Activated CD8-positive, alpha-beta T cell treated with anti-CD3 and anti-CD28 coated beads, Interleukin-2, amount 10 ng/mL, durations not matched to agents 7 days and 5 days (primary cell): Measurements from ENCODE around the gene DUSP28. TPM values are rescaled to one million over a fixed set of nuclear protein-coding genes. Genes with fewer than 3 reads are reported as not detected.
"Not testable (repeated sequence)": the region's sequence is repeated elsewhere in the genome, so short reads cannot be mapped to it uniquely, and the experiment has no call there.

Experiments
- ATAC-seq: fragments of 150-1000 bp; cut with Tn5 transposase; one replicate; pipeline ENCODE4 v1.10.0; 2021; ENCODE audit warnings: moderate library complexity
- CTCF ChIA-PET: fragments of 350-600 bp; sonication (Branson Sonifier 250); formaldehyde crosslinking; loops from one replicate; lab custom pipeline; 2021; ENCODE audit warnings: antibody characterized with exemption; lab: Charles Lee
- POLR2A ChIA-PET: fragments of 350-600 bp; sonication (Branson Sonifier 250); formaldehyde crosslinking; loops from one replicate; lab custom pipeline; 2021; ENCODE audit warnings: antibody characterized with exemption; lab: Charles Lee
- DNase-seq: peaks from one replicate; pipeline ENCODE4 v3.0.0-alpha.2; 2020
- H3K27ac Mint-ChIP-seq: one replicate; pipeline ENCODE4 v1.8.0; 2021; ENCODE audit warnings: mild to moderate bottlenecking, mixed read lengths
- H3K27me3 Mint-ChIP-seq: one replicate; pipeline ENCODE4 v1.8.0; 2021; ENCODE audit warnings: low read depth, mixed read lengths
- H3K36me3 Mint-ChIP-seq: one replicate; pipeline ENCODE4 v1.8.0; 2021; ENCODE audit warnings: low read depth, mixed read lengths
- H3K4me1 Mint-ChIP-seq: one replicate; pipeline ENCODE4 v1.8.0; 2021; ENCODE audit warnings: low read depth, mixed read lengths
- H3K4me3 Mint-ChIP-seq: one replicate; pipeline ENCODE4 v1.8.0; 2021; ENCODE audit warnings: mild to moderate bottlenecking, mixed read lengths
- H3K9me3 Mint-ChIP-seq: one replicate; pipeline ENCODE4 v1.8.0; 2022; ENCODE audit warnings: mixed read lengths; ENCODE audit not compliant: insufficient read depth
- total RNA-seq, 2 experiments: library from RNA; stranded (reverse); gene quantifications; one replicate each; pipeline ENCODE4 v1.2.3, GENCODE V29; 2021

DUSP28 gene
- total RNA-seq, 2 experiments from 2014 or later = 6.8 to 8.1 TPM

DNA sequence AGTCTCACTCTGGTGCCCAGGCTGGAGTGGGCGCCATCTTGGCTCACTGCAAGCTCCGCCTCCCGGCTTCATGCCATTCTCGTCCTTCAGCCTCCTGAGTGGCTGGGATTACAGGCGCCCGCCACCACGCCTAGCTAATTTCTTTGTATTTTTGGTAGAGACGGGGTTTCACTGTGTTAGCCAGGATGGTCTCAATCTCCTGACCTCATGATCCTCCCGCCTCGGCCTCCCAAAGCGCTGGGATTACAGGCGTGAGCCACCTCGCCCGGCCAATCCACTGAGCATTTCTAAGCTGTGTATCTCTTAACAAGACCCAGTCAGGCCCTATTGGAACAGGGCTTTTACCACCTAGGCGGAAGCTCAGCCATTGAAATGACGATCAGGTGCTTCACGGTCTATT, 3.1 kb downstream of the DUSP28 start:
- DNase-seq = peak; percentile 10
- H3K36me3 Mint-ChIP-seq = peaks cover 53% of the 10 kb centered on the region
- ChIA-PET CTCF (interaction anchor here (3.9 to 7.8 kb wide), 4 partner anchors 17 to 59 kb away, joined by 25 to 119 read pairs (median 42); partner anchors contain the start of gene CAPN10), POLR2A (interaction anchor here (1.6 kb wide), 1 partner anchor 17 kb away, joined by 4 read pairs; no protein-coding TSS in a partner anchor)
- H3K27me3 Mint-ChIP-seq, H3K27ac Mint-ChIP-seq, ATAC-seq, H3K9me3 Mint-ChIP-seq: not testable (repeated sequence)
- peaks cover 77% of the 10 kb centered on the region for H3K4me1 Mint-ChIP-seq
- H3K4me3 Mint-ChIP-seq = peak overlapping the region; percentile 86

DNA sequence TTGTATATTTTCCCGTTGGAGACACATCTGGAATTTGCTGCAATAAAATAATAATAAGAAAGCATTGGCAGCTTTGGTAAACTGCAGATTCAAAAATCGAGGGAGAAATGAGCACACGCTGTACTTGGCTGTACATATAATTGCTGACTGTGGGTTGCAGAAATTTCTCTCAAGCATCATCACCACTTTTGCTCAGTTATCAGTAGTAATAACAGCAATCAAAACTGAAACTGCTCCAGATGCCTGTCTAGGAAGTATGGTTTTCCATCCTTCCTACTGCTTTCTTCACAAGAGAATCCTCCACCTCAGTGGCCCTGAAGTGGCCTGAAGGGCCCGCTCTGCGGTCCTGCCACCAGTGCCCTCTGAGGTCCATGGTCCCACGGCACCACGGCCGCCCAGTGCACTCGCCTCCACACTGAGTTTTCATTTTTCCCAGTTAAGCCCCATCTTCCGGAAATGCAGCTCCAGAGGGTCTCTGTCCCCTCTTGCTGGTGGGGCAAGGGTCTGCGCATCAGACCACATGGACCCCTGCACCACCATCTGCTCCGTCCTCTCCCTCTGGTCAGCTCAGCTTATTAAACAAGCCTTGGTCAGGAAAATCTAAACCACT, 3.9 kb downstream of the DUSP28 start:
- ATAC-seq = no peak
- Mint-ChIP-seq H3K4me3 (peak overlapping the region; percentile 86), H3K36me3 (peaks cover 45% of the 10 kb centered on the region), H3K9me3 (no peaks in the 10 kb centered on the region), H3K27ac (peak overlapping the region; percentile 97), H3K27me3 (no peaks in the 10 kb centered on the region), H3K4me1 (peaks cover 69% of the 10 kb centered on the region)
- DNase-seq = peak; percentile 21
- ChIA-PET CTCF (interaction anchor here (3.9 to 7.8 kb wide), 4 partner anchors 16 to 58 kb away, joined by 25 to 119 read pairs (median 42); partner anchors contain the start of gene CAPN10), POLR2A (interaction anchor here (1.6 to 4.2 kb wide), 3 partner anchors 16 to 57 kb away, joined by 4 to 53 read pairs (median 24); partner anchors contain the start of gene CAPN10)

- Mint-ChIP-seq H3K27me3 (no peaks in the 10 kb centered on the region), H3K9me3 (no peaks in the 10 kb centered on the region), H3K4me1 (peaks cover 68% of the 10 kb centered on the region), H3K27ac (peak overlapping the region; percentile 97), H3K4me3 (peak overlapping the region; percentile 86), H3K36me3 (peaks cover 44% of the 10 kb centered on the region)
- ATAC-seq = no peak
- CTCF ChIA-PET = interaction anchor here (1.0 to 7.8 kb wide), 9 partner anchors 13 to 1074 kb away, joined by 3 to 119 read pairs (median 11); partner anchors contain the start of gene CAPN10
- POLR2A ChIA-PET = interaction anchor here (0.6 to 4.2 kb wide), 8 partner anchors 15 to 1303 kb away, joined by 3 to 53 read pairs (median 7); partner anchors contain the start of gene CAPN10
- peak; percentile 59 for DNase-seq
These were observed 4.6 kb downstream of the DUSP28 start for GRCh38 chr2:240564561-240565332.

DNA sequence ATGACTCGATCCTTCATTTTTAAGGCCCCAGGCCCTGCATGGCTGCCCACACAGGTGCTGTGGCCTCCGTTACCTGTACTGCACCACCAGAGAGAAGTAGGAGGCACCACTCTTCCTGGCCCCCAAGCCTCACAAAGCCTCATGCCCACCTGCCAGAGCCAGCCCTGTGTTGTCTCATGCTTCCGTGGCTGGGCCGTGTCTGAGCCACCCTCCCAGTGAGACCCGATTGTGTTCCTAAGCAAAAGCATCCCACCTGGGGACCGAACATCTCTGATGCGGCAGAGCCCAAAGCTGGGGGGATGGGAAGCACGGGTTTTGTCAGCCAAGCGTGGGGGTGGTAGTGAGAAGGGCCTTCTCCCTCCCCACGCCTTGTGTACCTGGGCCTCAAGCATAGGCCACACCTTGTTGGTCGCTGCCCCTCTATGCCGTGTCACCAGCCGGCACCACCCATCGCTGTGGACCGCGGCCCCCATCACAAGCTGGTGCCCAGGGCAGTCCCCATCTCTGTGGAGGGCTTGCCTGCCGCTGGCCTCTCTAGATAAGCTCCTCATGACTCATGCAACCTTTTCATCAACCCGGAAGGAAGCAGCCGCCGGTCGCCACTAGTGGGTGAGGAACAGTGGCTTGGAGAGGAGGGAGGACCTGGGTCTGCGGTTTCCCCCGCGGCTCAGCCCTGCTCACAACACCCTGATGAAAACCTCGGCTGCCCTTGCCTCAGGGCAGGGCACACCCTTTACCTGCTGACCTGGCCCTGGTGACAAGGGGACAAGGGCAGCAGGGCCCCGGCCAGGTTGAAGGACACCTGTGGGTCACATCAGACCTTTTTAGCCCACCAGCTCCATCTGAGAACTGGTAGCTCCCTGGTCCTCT, 5.4 kb downstream of the DUSP28 start:
- Mint-ChIP-seq H3K4me1 (peaks cover 72% of the 10 kb centered on the region), H3K9me3 (no peaks in the 10 kb centered on the region), H3K27me3 (no peaks in the 10 kb centered on the region), H3K4me3 (peak overlapping the region; percentile 86), H3K27ac (peak overlapping the region; percentile 97), H3K36me3 (peaks cover 44% of the 10 kb centered on the region)
- ATAC-seq (peak; percentile 57), DNase-seq (peak; percentile 96)
- ChIA-PET CTCF (interaction anchor here (0.7 to 7.8 kb wide), 20 partner anchors 9 to 1073 kb away, joined by 3 to 119 read pairs (median 6); partner anchors contain the start of genes ANKMY1, CAPN10 and GPR35), POLR2A (interaction anchor here (0.5 to 4.2 kb wide), 10 partner anchors 9 to 1609 kb away, joined by 3 to 53 read pairs (median 6); partner anchors contain the start of gene CAPN10)

GRCh38 chr2:240566203-240567136, 6.3 kb downstream of the DUSP28 start:
- Mint-ChIP-seq H3K4me1 (peaks cover 77% of the 10 kb centered on the region), H3K9me3 (no peaks in the 10 kb centered on the region), H3K4me3 (peak overlapping the region; percentile 86), H3K36me3 (peaks cover 51% of the 10 kb centered on the region), H3K27ac (peak overlapping the region; percentile 97), H3K27me3 (no peaks in the 10 kb centered on the region)
- CTCF ChIA-PET = interaction anchor here (0.8 to 7.8 kb wide), 17 partner anchors 10 to 1072 kb away, joined by 3 to 119 read pairs (median 7); partner anchors contain the start of genes ANKMY1, CAPN10 and GPR35
- POLR2A ChIA-PET = interaction anchor here (1.3 to 4.2 kb wide), 7 partner anchors 10 to 60 kb away, joined by 4 to 53 read pairs (median 7); partner anchors contain the start of gene CAPN10
- DNase-seq (peak; percentile 98), ATAC-seq (peak; percentile 70)

- Mint-ChIP-seq H3K9me3 (no peaks in the 10 kb centered on the region), H3K27ac (peak overlapping the region; percentile 92), H3K4me3 (peak overlapping the region; percentile 83), H3K36me3 (peaks cover 45% of the 10 kb centered on the region), H3K27me3 (no peaks in the 10 kb centered on the region), H3K4me1 (peaks cover 74% of the 10 kb centered on the region)
- ChIA-PET POLR2A (interaction anchor here (0.7 to 4.2 kb wide), 4 partner anchors 13 to 1335 kb away, joined by 3 to 53 read pairs (median 16); partner anchors contain the start of gene CAPN10), CTCF (interaction anchor here (1.0 to 7.8 kb wide), 11 partner anchors 10 to 133 kb away, joined by 3 to 119 read pairs (median 15); partner anchors contain the start of genes ANKMY1, CAPN10 and GPR35)
- ATAC-seq (no peak), DNase-seq (peak; percentile 53)
These were observed 7.1 kb downstream of the DUSP28 start for GRCh38 chr2:240567137-240567871.

DNA sequence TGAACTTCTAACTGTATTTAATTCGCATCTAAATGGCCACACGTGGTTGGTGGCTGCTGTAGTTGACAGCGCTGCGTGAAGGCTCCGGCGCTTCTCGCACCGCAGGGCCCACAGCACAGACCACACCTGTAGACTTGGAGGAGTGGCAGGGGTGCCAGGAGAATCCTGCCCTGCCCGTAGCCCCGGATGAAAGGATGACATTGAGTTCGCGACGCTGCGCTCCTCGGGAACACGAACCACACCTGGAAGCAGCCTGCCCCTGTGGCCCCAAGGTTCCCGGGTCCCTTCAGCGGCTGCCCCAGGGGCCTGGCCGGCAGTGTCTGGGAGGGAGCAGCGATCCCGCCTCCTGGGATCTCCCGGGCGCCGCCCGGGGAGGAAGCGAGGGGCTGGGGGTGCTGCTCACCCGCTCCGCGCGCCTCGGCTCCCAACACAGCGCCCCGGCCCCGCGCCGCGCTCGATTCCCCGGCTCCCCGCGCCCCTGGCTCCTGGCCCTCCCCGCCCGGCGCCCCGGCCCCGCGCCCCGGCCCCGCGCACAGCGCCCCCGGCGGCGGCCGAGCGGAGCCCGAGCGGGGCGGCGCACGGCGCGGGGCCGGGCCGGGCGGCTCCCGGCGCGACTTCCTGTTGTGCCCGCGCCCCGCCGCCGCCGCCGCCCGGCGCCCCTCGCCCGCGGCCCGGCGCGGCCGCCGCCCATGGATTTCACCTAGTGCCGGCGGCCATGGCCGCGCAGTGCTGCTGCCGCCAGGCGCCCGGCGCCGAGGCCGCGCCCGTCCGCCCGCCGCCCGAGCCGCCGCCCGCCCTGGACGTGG, 7.9 kb downstream of the DUSP28 start, which contains the start of gene RNPEPL1:
Gene RNPEPL1 (plus strand): TSS at position 613 of the 806 bp plus-strand sequence. CDS start 103 bp downstream, at position 716.
- POLR2A ChIA-PET = interaction anchor here (0.6 to 4.2 kb wide), 8 partner anchors 9 to 57 kb away, joined by 3 to 53 read pairs (median 4); partner anchors contain the start of genes CAPN10 and GPR35
- CTCF ChIA-PET = interaction anchor here (0.7 to 7.8 kb wide), 11 partner anchors 7 to 55 kb away, joined by 3 to 119 read pairs (median 7); partner anchors contain the start of genes CAPN10 and DUSP28
- peak; percentile 38 for ATAC-seq
- DNase-seq = peak; percentile 73
- peaks cover 38% of the 10 kb centered on the region for H3K36me3 Mint-ChIP-seq
- peaks cover 66% of the 10 kb centered on the region for H3K4me1 Mint-ChIP-seq
- H3K27me3 Mint-ChIP-seq = no peaks in the 10 kb centered on the region
- no peaks in the 10 kb centered on the region for H3K9me3 Mint-ChIP-seq
- peak within 1 kb of the TSS; percentile 87 for H3K4me3 Mint-ChIP-seq
- peak within 1 kb of the TSS; percentile 92 for H3K27ac Mint-ChIP-seq

GRCh38 chr2:240568678-240569522, 8.7 kb downstream of the DUSP28 start:
- Mint-ChIP-seq H3K4me1 (peaks cover 58% of the 10 kb centered on the region), H3K36me3 (peaks cover 30% of the 10 kb centered on the region), H3K27me3 (no peaks in the 10 kb centered on the region), H3K27ac (peak overlapping the region; percentile 82), H3K4me3 (peak overlapping the region; percentile 87), H3K9me3 (no peaks in the 10 kb centered on the region)
- ChIA-PET CTCF (interaction anchor here (0.7 to 1.7 kb wide), 8 partner anchors 8 to 55 kb away, joined by 3 to 10 read pairs (median 4); partner anchors contain the start of genes CAPN10 and DUSP28), POLR2A (interaction anchor here (0.5 to 1.5 kb wide), 10 partner anchors 8 to 441 kb away, joined by 3 to 7 read pairs (median 3); partner anchors contain the start of genes CAPN10 and GPR35)
- peak; percentile 0 for ATAC-seq
- DNase-seq = peak; percentile 53
